SKM-1 (cell line): ENCODE data around the gene FAM241B.

ENCODE experiments used
- DNase-seq: peaks from one replicate; lab custom pipeline; 2025; ENCODE audit not compliant: unreplicated experiment; lab: John Stamatoyannopoulos, UW

The FAM241B gene

GRCh38 chr10:69629897-69630650 is at the start of gene FAM241B:
FAM241B (plus strand) TSS chr10:69630247; CDS start chr10:69631744, 1,497 bp downstream.
- DNase-seq, result no peak

- DNase-seq, result no peak
Measured at GRCh38 chr10:69580435-69580834, 49.6 kb upstream of the FAM241B start.

GRCh38 chr10:69583106-69583505 is 46.9 kb upstream of the FAM241B start:
- DNase-seq, result no peak

- DNase-seq, result no peak
Measured at GRCh38 chr10:69584624-69585023, 45.4 kb upstream of the FAM241B start.

- DNase-seq, result no peak
Measured at GRCh38 chr10:69588358-69588757, 41.7 kb upstream of the FAM241B start.

GRCh38 chr10:69600761-69601330 is 29.2 kb upstream of the FAM241B start:
- DNase-seq, result no peak

- no peak for DNase-seq
Measured at GRCh38 chr10:69609077-69609476, 21.0 kb upstream of the FAM241B start.

GRCh38 chr10:69612760-69613159 is 17.3 kb upstream of the FAM241B start:
- no peak for DNase-seq

GRCh38 chr10:69614130-69614529 is 15.9 kb upstream of the FAM241B start:
- DNase-seq, result no peak

GRCh38 chr10:69616358-69616757 is 13.7 kb upstream of the FAM241B start:
- no peak for DNase-seq

- DNase-seq, result no peak
Measured at GRCh38 chr10:69618746-69619145, 11.3 kb upstream of the FAM241B start.

GRCh38 chr10:69619626-69620025 is 10.4 kb upstream of the FAM241B start:
- no peak for DNase-seq

GRCh38 chr10:69620625-69621024 is 9.4 kb upstream of the FAM241B start:
- DNase-seq, result no peak

- no peak for DNase-seq
Measured at GRCh38 chr10:69624245-69624786, 5.7 kb upstream of the FAM241B start.

- DNase-seq, result no peak
Measured at GRCh38 chr10:69626826-69627225, 3.2 kb upstream of the FAM241B start.

- DNase-seq, result no peak
Measured at GRCh38 chr10:69628891-69629290, 1.2 kb upstream of the FAM241B start.

- DNase-seq, result no peak
Measured at GRCh38 chr10:69629519-69629896, 539 bp upstream of the FAM241B start.

GRCh38 chr10:69630651-69631400 is 779 bp downstream of the FAM241B start:
- no peak for DNase-seq

- DNase-seq, result no peak
Measured at GRCh38 chr10:69631566-69631965, 1.5 kb downstream of the FAM241B start.

GRCh38 chr10:69632516-69633199 is 2.6 kb downstream of the FAM241B start:
- no peak for DNase-seq
